OCI-LY7 (cell line): Measurements from ENCODE around the gene MUSK.

Experiments
- EZH2phosphoT487 ChIP-seq: fragments of 200-600 bp; sonication (generic); IDR thresholded peaks from 2 replicates; pipeline ENCODE4 v1.6.1; 2018; ENCODE audit warnings: low read depth, borderline replicate concordance, mild to moderate bottlenecking, mixed run types, antibody characterized with exemption, low read length, moderate library complexity, mixed read lengths
- TF ChIP-seq, protein P1 (sequence below): fragments of 200-600 bp; sonication (generic); conservative IDR thresholded peaks from 2 replicates; pipeline ENCODE4 v1.5.1; 2014; ENCODE audit warnings: mild to moderate bottlenecking, antibody characterized with exemption, low read length, moderate library complexity, mixed read lengths

DNA sequence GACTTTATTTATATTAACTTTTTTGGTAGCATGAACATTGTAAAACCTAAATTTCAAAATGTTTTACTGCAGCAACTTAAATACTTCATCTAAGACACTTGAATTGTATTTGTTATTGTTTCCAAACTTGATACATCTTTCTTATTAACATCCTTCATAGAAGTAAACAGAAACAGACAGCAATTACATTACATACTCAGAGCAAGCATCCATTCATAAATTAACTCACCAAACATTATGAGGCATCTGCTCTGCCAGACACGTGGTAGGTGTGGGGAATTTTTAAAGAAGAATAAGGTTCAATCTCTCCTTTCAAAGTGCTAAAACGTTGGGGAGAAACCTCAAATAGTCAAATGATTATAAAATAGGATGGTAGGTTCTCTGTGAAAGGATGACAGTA is 130.8 kb downstream of the MUSK start:
- TF ChIP-seq, protein P1, sequence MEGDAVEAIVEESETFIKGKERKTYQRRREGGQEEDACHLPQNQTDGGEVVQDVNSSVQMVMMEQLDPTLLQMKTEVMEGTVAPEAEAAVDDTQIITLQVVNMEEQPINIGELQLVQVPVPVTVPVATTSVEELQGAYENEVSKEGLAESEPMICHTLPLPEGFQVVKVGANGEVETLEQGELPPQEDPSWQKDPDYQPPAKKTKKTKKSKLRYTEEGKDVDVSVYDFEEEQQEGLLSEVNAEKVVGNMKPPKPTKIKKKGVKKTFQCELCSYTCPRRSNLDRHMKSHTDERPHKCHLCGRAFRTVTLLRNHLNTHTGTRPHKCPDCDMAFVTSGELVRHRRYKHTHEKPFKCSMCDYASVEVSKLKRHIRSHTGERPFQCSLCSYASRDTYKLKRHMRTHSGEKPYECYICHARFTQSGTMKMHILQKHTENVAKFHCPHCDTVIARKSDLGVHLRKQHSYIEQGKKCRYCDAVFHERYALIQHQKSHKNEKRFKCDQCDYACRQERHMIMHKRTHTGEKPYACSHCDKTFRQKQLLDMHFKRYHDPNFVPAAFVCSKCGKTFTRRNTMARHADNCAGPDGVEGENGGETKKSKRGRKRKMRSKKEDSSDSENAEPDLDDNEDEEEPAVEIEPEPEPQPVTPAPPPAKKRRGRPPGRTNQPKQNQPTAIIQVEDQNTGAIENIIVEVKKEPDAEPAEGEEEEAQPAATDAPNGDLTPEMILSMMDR = no peak
- TF ChIP-seq EZH2phosphoT487 = no peak
